HEK293 (cell line): ENCODE data around the gene SRCIN1.
"Not testable (repeated sequence)": the region's sequence is repeated elsewhere in the genome, so short reads cannot be mapped to it uniquely, and the experiment has no call there.

Experiments
- CTCF ChIA-PET: fragments of 350-600 bp; formaldehyde crosslinking; extraction: SDS; loops from one replicate; lab custom pipeline; 2021; ENCODE audit warnings: antibody characterized with exemption; lab: Yijun Ruan, JAX
- POLR2A ChIA-PET: fragments of 300-600 bp; formaldehyde crosslinking; extraction: SDS; loops from one replicate; lab custom pipeline; 2020; ENCODE audit warnings: antibody characterized with exemption, inconsistent platforms; lab: Yijun Ruan, JAX
- H3K27ac ChIP-seq: fragments of 200-500 bp; sonication (Bioruptor generic); 2 replicates; pipeline ENCODE4 v1.5.1; 2014; ENCODE audit warnings: low read depth, low read length, control low read depth, inconsistent platforms; ENCODE audit errors: extremely low read depth
- H3K36me3 ChIP-seq, 2 experiments: fragments of 200-500 bp in 1 of 2; sonication (Bioruptor generic) in 1 of 2; 1 replicate in 1 of 2; 2 replicates in 1 of 2; pipeline ENCODE4 v1.5.1; 2014 to 2017; ENCODE audit warnings: inconsistent platforms in 2 of 2, low read length in 2 of 2; ENCODE audit not compliant: control insufficient read depth in 2 of 2, insufficient read depth in 1 of 2
- H3K4me1 ChIP-seq: fragments of 200-500 bp; sonication (Bioruptor generic); 2 replicates; pipeline ENCODE4 v1.5.1; 2014; ENCODE audit warnings: mild to moderate bottlenecking, low read length, inconsistent platforms; ENCODE audit not compliant: control insufficient read depth, insufficient read depth
- H3K4me3 ChIP-seq: 2 replicates; pipeline ENCODE4 v1.5.1; 2011; ENCODE audit warnings: low read depth, mild to moderate bottlenecking, control low read depth, low read length, moderate library complexity
- H3K9me3 ChIP-seq: fragments of 200-500 bp; sonication (Bioruptor generic); 2 replicates; pipeline ENCODE4 v1.5.1; 2014; ENCODE audit warnings: low read depth, low read length, inconsistent platforms; ENCODE audit not compliant: control insufficient read depth, insufficient read depth
- EGR2 ChIP-seq: fragments of 450-650 bp; formaldehyde crosslinking; IDR thresholded peaks from 2 replicates; pipeline ENCODE4 v1.5.1; 2016; ENCODE audit warnings: low read depth, missing biosample characterization, missing genetic modification characterization
- KLF1 ChIP-seq: fragments of 450-650 bp; formaldehyde crosslinking; IDR thresholded peaks from 2 replicates; pipeline ENCODE4 v1.5.1; 2016; ENCODE audit warnings: missing biosample characterization, missing genetic modification characterization
- KLF8 ChIP-seq: fragments of 450-650 bp; formaldehyde crosslinking; IDR thresholded peaks from 2 replicates; pipeline ENCODE4 v1.5.1; 2016; ENCODE audit warnings: missing biosample characterization, missing genetic modification characterization
- MEIS1 ChIP-seq: sonication (generic); formaldehyde crosslinking; IDR thresholded peaks from 2 replicates; pipeline ENCODE4 v1.8.1; 2022; ENCODE audit warnings: missing genetic modification reagents, mild to moderate bottlenecking, borderline replicate concordance
- ZBTB17 ChIP-seq: fragments of 450-650 bp; formaldehyde crosslinking; IDR thresholded peaks from 2 replicates; pipeline ENCODE4 v1.5.1; 2016; ENCODE audit warnings: missing biosample characterization, missing genetic modification characterization
- ZBTB8A ChIP-seq: fragments of 450-650 bp; formaldehyde crosslinking; IDR thresholded peaks from 2 replicates; pipeline ENCODE4 v1.5.1; 2016; ENCODE audit warnings: missing biosample characterization, missing genetic modification characterization
- ZNF2 ChIP-seq: fragments of 450-650 bp; formaldehyde crosslinking; IDR thresholded peaks from 2 replicates; pipeline ENCODE4 v1.5.1; 2016; ENCODE audit warnings: missing biosample characterization, missing genetic modification characterization
- ZNF426 ChIP-seq: fragments of 450-650 bp; formaldehyde crosslinking; IDR thresholded peaks from 2 replicates; pipeline ENCODE4 v1.5.1; 2017; ENCODE audit warnings: missing biosample characterization, missing genetic modification characterization, mild to moderate bottlenecking, inconsistent platforms, moderate library complexity
- ZNF449 ChIP-seq: fragments of 450-650 bp; formaldehyde crosslinking; IDR thresholded peaks from 2 replicates; pipeline ENCODE4 v1.5.1; 2017; ENCODE audit warnings: missing biosample characterization, mild to moderate bottlenecking, missing genetic modification characterization, moderate library complexity
- ZNF48 ChIP-seq: fragments of 450-650 bp; formaldehyde crosslinking; IDR thresholded peaks from 2 replicates; pipeline ENCODE4 v1.5.1; 2016; ENCODE audit warnings: missing biosample characterization, missing genetic modification characterization
- ZNF501 ChIP-seq: fragments of 450-650 bp; formaldehyde crosslinking; IDR thresholded peaks from 2 replicates; pipeline ENCODE4 v1.5.1; 2016; ENCODE audit warnings: missing biosample characterization, missing genetic modification characterization
- ZNF639 ChIP-seq: fragments of 450-650 bp; formaldehyde crosslinking; IDR thresholded peaks from 2 replicates; pipeline ENCODE4 v1.5.1; 2016; ENCODE audit warnings: missing biosample characterization, missing genetic modification characterization
- ZNF654 ChIP-seq: fragments of 450-650 bp; formaldehyde crosslinking; IDR thresholded peaks from 2 replicates; pipeline ENCODE4 v1.5.1; 2016; ENCODE audit warnings: low read depth, missing biosample characterization, missing genetic modification characterization
- ZNF660 ChIP-seq: fragments of 450-650 bp; IDR thresholded peaks from 2 replicates; pipeline ENCODE4 v1.5.1; 2018; ENCODE audit warnings: missing biosample characterization, mild to moderate bottlenecking, missing genetic modification characterization
- ZNF768 ChIP-seq: fragments of 450-650 bp; formaldehyde crosslinking; IDR thresholded peaks from 2 replicates; pipeline ENCODE4 v1.5.1; 2018; ENCODE audit warnings: missing biosample characterization, mild to moderate bottlenecking, missing genetic modification characterization
- ZSCAN23 ChIP-seq: fragments of 450-650 bp; formaldehyde crosslinking; IDR thresholded peaks from 2 replicates; pipeline ENCODE4 v1.5.1; 2016; ENCODE audit warnings: missing biosample characterization, missing genetic modification characterization
- TF ChIP-seq, protein P1 (sequence below): fragments of 450-650 bp; formaldehyde crosslinking; IDR thresholded peaks from 2 replicates; pipeline ENCODE4 v1.5.1; 2017; ENCODE audit warnings: missing biosample characterization, missing genetic modification characterization
- TF ChIP-seq, protein P2 (sequence below): fragments of 450-650 bp; formaldehyde crosslinking; IDR thresholded peaks from 2 replicates; pipeline ENCODE4 v1.5.1; 2016; ENCODE audit warnings: missing biosample characterization, missing genetic modification characterization

Gene SRCIN1

GRCh38 chr17:38498353-38498752 is 107.4 kb downstream of the SRCIN1 start:
- Histone ChIP-seq H3K4me3 (no peak overlapping the region), H3K36me3 (no peaks in the 10 kb centered on the region), H3K27ac (no peak overlapping the region), H3K4me1 (no peaks in the 10 kb centered on the region), H3K9me3 (no peaks in the 10 kb centered on the region)
- ChIA-PET CTCF (interaction anchor here (0.7 to 1.2 kb wide), 2 partner anchors 10 to 169 kb away, joined by 3 read pairs; no protein-coding TSS in a partner anchor), POLR2A (no interaction called here)
- TF ChIP-seq, protein P1, sequence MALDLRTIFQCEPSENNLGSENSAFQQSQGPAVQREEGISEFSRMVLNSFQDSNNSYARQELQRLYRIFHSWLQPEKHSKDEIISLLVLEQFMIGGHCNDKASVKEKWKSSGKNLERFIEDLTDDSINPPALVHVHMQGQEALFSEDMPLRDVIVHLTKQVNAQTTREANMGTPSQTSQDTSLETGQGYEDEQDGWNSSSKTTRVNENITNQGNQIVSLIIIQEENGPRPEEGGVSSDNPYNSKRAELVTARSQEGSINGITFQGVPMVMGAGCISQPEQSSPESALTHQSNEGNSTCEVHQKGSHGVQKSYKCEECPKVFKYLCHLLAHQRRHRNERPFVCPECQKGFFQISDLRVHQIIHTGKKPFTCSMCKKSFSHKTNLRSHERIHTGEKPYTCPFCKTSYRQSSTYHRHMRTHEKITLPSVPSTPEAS (tag by site-specific recombination) = no peak
- TF ChIP-seq ZNF426 = no peak
- no peak for TF ChIP-seq ZNF654
- no peak for TF ChIP-seq MEIS1 (CRISPR knock-in tag)
- TF ChIP-seq, protein P2, sequence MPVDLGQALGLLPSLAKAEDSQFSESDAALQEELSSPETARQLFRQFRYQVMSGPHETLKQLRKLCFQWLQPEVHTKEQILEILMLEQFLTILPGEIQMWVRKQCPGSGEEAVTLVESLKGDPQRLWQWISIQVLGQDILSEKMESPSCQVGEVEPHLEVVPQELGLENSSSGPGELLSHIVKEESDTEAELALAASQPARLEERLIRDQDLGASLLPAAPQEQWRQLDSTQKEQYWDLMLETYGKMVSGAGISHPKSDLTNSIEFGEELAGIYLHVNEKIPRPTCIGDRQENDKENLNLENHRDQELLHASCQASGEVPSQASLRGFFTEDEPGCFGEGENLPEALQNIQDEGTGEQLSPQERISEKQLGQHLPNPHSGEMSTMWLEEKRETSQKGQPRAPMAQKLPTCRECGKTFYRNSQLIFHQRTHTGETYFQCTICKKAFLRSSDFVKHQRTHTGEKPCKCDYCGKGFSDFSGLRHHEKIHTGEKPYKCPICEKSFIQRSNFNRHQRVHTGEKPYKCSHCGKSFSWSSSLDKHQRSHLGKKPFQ (tag by site-specific recombination) = no peak
- no peak for TF ChIP-seq ZNF48 (tag by site-specific recombination)
- no peak for TF ChIP-seq ZSCAN23 (tag by site-specific recombination)

DNA sequence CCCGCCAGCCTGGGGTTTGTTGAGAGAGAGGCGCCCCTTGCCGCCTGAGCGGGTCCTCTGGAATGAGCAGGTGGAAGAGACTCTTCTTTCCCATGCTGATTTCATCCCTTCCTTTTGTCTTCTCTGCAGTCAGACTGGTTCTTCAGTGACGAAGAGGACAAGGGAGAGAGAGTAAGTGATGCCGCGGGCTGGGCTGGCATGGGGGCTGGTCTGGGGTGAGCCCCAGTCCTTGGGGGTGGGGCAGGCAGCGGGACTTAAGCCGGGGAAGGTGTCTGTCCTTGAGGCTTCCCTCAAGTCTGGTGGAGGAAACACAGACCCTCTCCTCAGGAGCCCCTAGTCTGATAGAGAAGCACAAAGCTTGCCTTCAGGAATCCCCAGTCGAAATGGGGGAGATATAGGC is 108.1 kb downstream of the SRCIN1 start:
- CTCF ChIA-PET = interaction anchor here (0.6 to 1.2 kb wide), 3 partner anchors 9 to 159 kb away, joined by 3 to 4 read pairs (median 3); no protein-coding TSS in a partner anchor
- not testable (repeated sequence) for H3K36me3 ChIP-seq

GRCh38 chr17:38494152-38494551 is 111.6 kb downstream of the SRCIN1 start:
- POLR2A ChIA-PET, H3K36me3 ChIP-seq, H3K4me1 ChIP-seq, H3K9me3 ChIP-seq, H3K4me3 ChIP-seq, H3K27ac ChIP-seq: not testable (repeated sequence)
- CTCF ChIA-PET = interaction anchor here (0.6 to 2.7 kb wide), 6 partner anchors 15 to 174 kb away, joined by 3 to 9 read pairs (median 4); no protein-coding TSS in a partner anchor

More for the DNA sequence above, 108.1 kb downstream of the SRCIN1 start:
- H3K4me3 ChIP-seq, POLR2A ChIA-PET, H3K4me1 ChIP-seq, H3K27ac ChIP-seq, H3K9me3 ChIP-seq: not testable (repeated sequence)

DNA sequence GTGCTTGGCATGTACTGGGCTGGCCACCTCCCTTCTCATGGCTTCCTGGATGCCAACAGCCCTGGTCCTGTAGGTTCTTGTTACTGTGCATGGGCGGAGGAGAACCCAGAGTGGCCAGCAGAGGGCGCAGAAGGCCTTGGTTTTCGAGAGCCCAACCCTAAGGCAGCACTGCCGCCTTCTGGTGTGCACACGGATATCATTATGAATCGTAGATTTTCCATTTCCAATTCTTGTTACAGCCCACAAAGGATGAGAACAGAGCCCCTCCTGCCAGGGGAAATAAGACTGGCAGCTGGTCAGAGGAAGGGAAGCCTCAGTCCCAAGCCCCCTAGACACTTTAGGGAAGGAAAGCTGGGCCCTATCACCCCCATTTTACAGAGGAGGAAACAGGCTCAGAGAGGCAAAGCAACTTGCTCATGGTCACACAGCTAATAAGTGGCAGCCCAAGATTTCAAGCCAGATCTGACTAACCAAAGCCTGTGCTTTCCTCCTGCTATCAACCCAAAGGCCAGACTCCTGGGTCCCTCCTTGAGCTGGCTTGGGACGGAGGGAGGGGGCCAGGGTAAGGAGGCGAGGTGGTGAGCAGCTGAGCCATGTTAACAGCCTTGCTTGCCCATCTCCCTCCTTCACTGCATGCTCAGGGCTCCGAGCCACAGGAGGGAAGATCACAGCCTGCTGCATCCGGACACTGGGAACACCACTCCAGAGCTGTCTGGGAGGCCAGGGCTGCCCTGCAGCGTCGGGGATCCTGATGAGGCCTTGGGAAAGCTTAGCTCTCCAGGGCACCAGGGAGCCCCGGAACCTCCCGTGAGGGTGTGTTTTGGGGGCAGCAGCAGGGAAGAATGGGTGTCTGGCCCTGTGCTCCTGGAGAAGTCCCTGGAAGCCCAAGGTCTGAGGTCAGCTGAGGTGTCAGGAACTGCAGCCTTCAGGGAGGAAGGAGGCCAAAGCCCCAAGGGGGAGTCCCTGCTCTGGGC is 113.4 kb downstream of the SRCIN1 start:
- H3K36me3 ChIP-seq, H3K4me3 ChIP-seq, H3K27ac ChIP-seq, POLR2A ChIA-PET, H3K4me1 ChIP-seq, H3K9me3 ChIP-seq: not testable (repeated sequence)
- CTCF ChIA-PET = interaction anchor here (0.6 to 9.2 kb wide), 28 partner anchors 10 to 460 kb away, joined by 3 to 145 read pairs (median 4); no protein-coding TSS in a partner anchor
- TF ChIP-seq ZNF768 (tag by site-specific recombination) (peak; percentile 90), ZNF449 (tag by site-specific recombination) (peak; percentile 46; the same call in 1 of the 2 replicates), ZBTB17 (tag by site-specific recombination) (0 out of 2 replicates have a peak, but pooled peaks have one; percentile 48), EGR2 (0 out of 2 replicates have a peak, but pooled peaks have one; percentile 39), KLF1 (tag by site-specific recombination) (0 out of 2 replicates have a peak, but pooled peaks have one; percentile 27), ZNF660 (tag by site-specific recombination) (peak; percentile 73; the same call in 1 of the 2 replicates), ZNF2 (peak; percentile 75), ZNF501 (tag by site-specific recombination) (peak; percentile 38; the same call in 1 of the 2 replicates), ZBTB8A (tag by site-specific recombination) (0 out of 2 replicates have a peak, but pooled peaks have one; percentile 11), ZNF639 (tag by site-specific recombination) (0 out of 2 replicates have a peak, but pooled peaks have one; percentile 20), ZNF654 (peak; percentile 96), KLF8 (tag by site-specific recombination) (peak; percentile 51; the same call in 1 of the 2 replicates)
- TF ChIP-seq, protein P1 (tag by site-specific recombination) = peak; percentile 13; the same call in 1 of the 2 replicates
